ENCODE data around the gene RASSF4.
A peak's percentile ranks its signal among the peaks of the same experiment; 100 is the strongest.

RASSF4 gene

GRCh38 chr10:44990965-44991364 lies 31.4 kb downstream of the RASSF4 start:
- no peak for DNase-seq

- DNase-seq: no peak
Observed at GRCh38 chr10:44991571-44991970, 32.0 kb downstream of the RASSF4 start.

GRCh38 chr10:44992070-44992731 lies 32.6 kb downstream of the RASSF4 start:
- DNase-seq: no peak

- DNase-seq: no peak
Observed at GRCh38 chr10:44992732-44993225, 33.2 kb downstream of the RASSF4 start.

GRCh38 chr10:44993226-44993921 lies 33.8 kb downstream of the RASSF4 start:
- no peak for DNase-seq

GRCh38 chr10:44993922-44994751 lies 34.5 kb downstream of the RASSF4 start:
- DNase-seq: no peak

GRCh38 chr10:44994752-44995530 lies 35.3 kb downstream of the RASSF4 start:
- no peak for DNase-seq

GRCh38 chr10:44995581-44995913 lies 35.9 kb downstream of the RASSF4 start:
- DNase-seq: no peak

- no peak for DNase-seq
Observed at GRCh38 chr10:44995914-44996669, 36.5 kb downstream of the RASSF4 start.

- no peak for DNase-seq
Observed at GRCh38 chr10:44997105-44997748, 37.6 kb downstream of the RASSF4 start.

- DNase-seq: no peak
Observed at GRCh38 chr10:44998146-44998631, 38.6 kb downstream of the RASSF4 start.

GRCh38 chr10:45000138-45000751 lies 40.6 kb downstream of the RASSF4 start:
- no peak for DNase-seq

GRCh38 chr10:45000752-45001380 lies 41.3 kb downstream of the RASSF4 start, which contains the start of gene ZNF22:
Gene ZNF22 (plus strand): TSS chr10:45000923. CDS start chr10:45003369, 2,446 bp downstream.
- DNase-seq: peak; percentile 35 to 57

- peak; percentile 2 to 45 for DNase-seq
Observed at GRCh38 chr10:45001381-45002148, 42.0 kb downstream of the RASSF4 start.

- no peak for DNase-seq
Observed at GRCh38 chr10:45003432-45004000, 43.9 kb downstream of the RASSF4 start.

GRCh38 chr10:45004661-45005060 lies 45.1 kb downstream of the RASSF4 start:
- DNase-seq: no peak

- no peak for DNase-seq
Observed at GRCh38 chr10:45005284-45005683, 45.7 kb downstream of the RASSF4 start.

- no peak for DNase-seq
Observed at GRCh38 chr10:45006276-45007030, 46.9 kb downstream of the RASSF4 start.

Measured in SW 1271 (cell line).